OCI-LY1 (cell line): ENCODE data around the gene BLACAT1.

Source experiments
- H2AFZ ChIP-seq: fragments of 200-600 bp; sonication (generic), shearing (Covaris generic); 2 replicates; pipeline ENCODE4 v1.6.0; 2014; ENCODE audit warnings: antibody characterized with exemption, mild to moderate bottlenecking, low read length
- H3F3A ChIP-seq: fragments of 200-600 bp; sonication (generic), shearing (Covaris generic); 2 replicates; pipeline ENCODE4 v1.6.0; 2014; ENCODE audit warnings: mild to moderate bottlenecking, antibody characterized with exemption, low read length, moderate library complexity; ENCODE audit not compliant: insufficient read depth
- H3K27ac ChIP-seq: fragments of 200-600 bp; sonication (generic); 2 replicates; pipeline ENCODE4 v1.5.1; 2014; ENCODE audit warnings: low read length, mixed run types, mild to moderate bottlenecking, low read depth; ENCODE audit not compliant: poor library complexity, severe bottlenecking
- H3K27me3 ChIP-seq: fragments of 200-600 bp; sonication (generic); 2 replicates; pipeline ENCODE4 v1.6.0; 2014; ENCODE audit warnings: antibody characterized with exemption, mild to moderate bottlenecking, low read length, moderate library complexity; ENCODE audit not compliant: insufficient read depth
- H3K36me3 ChIP-seq: fragments of 200-600 bp; sonication (generic); 2 replicates; pipeline ENCODE4 v1.6.1; 2014; ENCODE audit warnings: mild to moderate bottlenecking, antibody characterized with exemption, low read length, moderate library complexity, mixed read lengths; ENCODE audit not compliant: insufficient read depth
- H3K4me1 ChIP-seq: fragments of 200-600 bp; sonication (generic); 2 replicates; pipeline ENCODE4 v1.5.1; 2014; ENCODE audit warnings: mild to moderate bottlenecking, low read length, moderate library complexity; ENCODE audit not compliant: insufficient read depth, severe bottlenecking
- H3K4me2 ChIP-seq: fragments of 200-600 bp; sonication (generic), shearing (Covaris generic); 2 replicates; pipeline ENCODE4 v1.6.1; 2014; ENCODE audit warnings: low read length
- H3K4me3 ChIP-seq: fragments of 200-600 bp; sonication (generic); 2 replicates; pipeline ENCODE4 v1.5.1; 2014; ENCODE audit warnings: low read length, low read depth, mild to moderate bottlenecking, mixed read lengths; ENCODE audit not compliant: poor library complexity, severe bottlenecking
- H3K79me2 ChIP-seq: fragments of 200-600 bp; shearing (Covaris generic); 2 replicates; pipeline ENCODE4 v1.6.1; 2016; ENCODE audit warnings: mixed run types, low read length, mixed read lengths; ENCODE audit not compliant: insufficient read depth
- H3K9ac ChIP-seq: fragments of 200-600 bp; sonication (generic), shearing (Covaris generic); 2 replicates; pipeline ENCODE4 v1.6.1; 2014; ENCODE audit warnings: mild to moderate bottlenecking, low read length, mixed read lengths
- H3K9me2 ChIP-seq: fragments of 200-600 bp; sonication (generic), shearing (Covaris generic); 2 replicates; pipeline ENCODE4 v1.6.1; 2014; ENCODE audit warnings: low read depth, mild to moderate bottlenecking, low read length, mixed read lengths
- H3K9me3 ChIP-seq: fragments of 200-600 bp; shearing (Covaris generic); 2 replicates; pipeline ENCODE4 v1.6.1; 2014; ENCODE audit warnings: low read length, mixed read lengths
- H4K20me1 ChIP-seq: fragments of 200-600 bp; sonication (generic), shearing (Covaris generic); 2 replicates; pipeline ENCODE4 v1.6.0; 2016; ENCODE audit warnings: mild to moderate bottlenecking, low read length; ENCODE audit not compliant: insufficient read depth
- EZH2 ChIP-seq: fragments of 200-600 bp; sonication (generic), shearing (Covaris generic); IDR thresholded peaks from 2 replicates; pipeline ENCODE4 v1.8.0; 2017; ENCODE audit warnings: borderline replicate concordance, mixed run types, mild to moderate bottlenecking, antibody characterized with exemption, low read length, moderate library complexity, mixed read lengths
- TF ChIP-seq, protein P1 (sequence below): fragments of 200-600 bp; sonication (generic), shearing (Covaris generic); IDR thresholded peaks from 2 replicates; pipeline ENCODE4 v1.5.1; 2017; ENCODE audit warnings: mild to moderate bottlenecking, antibody characterized with exemption, low read length, moderate library complexity, mixed read lengths

Gene BLACAT1

DNA sequence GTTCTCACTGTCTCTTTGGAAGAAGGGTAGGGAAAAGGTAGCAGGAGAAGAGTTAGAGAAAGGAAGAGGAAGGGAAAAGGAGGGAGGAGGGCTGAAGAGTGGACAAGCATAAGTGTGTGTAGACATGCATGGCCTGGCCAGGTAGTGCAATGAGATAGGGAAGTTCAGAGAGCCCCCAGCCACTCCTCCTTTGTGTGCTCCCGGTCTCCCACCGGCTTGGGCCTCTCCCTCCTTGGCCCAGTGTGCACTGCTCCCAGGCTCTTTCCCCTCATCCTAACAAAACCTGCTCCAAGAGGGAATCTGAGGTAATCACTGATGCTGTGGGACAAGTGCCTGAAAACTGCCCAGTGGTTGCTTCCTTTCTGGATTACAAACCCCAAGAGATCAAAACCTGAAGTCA lies 23.7 kb downstream of the BLACAT1 start:
- H3K27me3 ChIP-seq = no peaks in the 10 kb centered on the region

DNA sequence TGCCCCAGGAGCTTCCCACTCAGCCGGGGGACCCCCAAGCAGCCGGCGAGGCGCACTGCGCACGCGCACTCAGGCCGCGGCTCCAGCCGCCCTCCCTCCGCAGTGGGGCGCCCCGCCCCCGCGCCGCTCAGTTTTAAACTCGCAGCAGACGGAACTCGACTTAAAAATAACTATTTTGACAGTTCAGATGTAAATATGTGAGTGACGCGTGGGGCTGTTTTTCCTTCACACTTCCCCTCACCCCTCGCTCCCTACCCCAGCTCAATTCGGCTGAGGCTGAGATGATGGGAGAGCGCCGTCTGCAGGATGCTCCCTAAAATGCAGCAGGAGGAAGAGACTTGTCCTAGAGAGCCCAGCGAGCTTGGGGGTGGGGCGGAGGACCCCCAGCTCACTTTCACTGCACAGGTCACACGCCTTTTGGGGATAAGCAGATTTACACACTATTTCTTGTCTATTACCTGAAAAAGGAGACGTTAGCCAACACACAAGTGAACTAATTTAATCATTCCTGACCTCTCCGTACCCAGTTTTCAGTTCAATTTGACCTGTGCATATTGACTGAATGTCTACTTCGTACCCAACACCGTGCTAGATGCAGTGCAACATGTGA lies 25.0 kb downstream of the BLACAT1 start:
- no peak overlapping the region for H3K27ac ChIP-seq
- no peak overlapping the region; the same call in 1 of the 2 replicates for H3K9ac ChIP-seq
- H3F3A ChIP-seq = no peaks in the 10 kb centered on the region
- H3K9me2 ChIP-seq = no peaks in the 10 kb centered on the region
- H3K36me3 ChIP-seq = no peaks in the 10 kb centered on the region
- no peaks in the 10 kb centered on the region for H4K20me1 ChIP-seq
- H3K4me1 ChIP-seq = peaks cover 11% of the 10 kb centered on the region
- H3K27me3 ChIP-seq = no peaks in the 10 kb centered on the region; the same call in 1 of the 2 replicates
- no peak for TF ChIP-seq EZH2
- TF ChIP-seq, protein P1, sequence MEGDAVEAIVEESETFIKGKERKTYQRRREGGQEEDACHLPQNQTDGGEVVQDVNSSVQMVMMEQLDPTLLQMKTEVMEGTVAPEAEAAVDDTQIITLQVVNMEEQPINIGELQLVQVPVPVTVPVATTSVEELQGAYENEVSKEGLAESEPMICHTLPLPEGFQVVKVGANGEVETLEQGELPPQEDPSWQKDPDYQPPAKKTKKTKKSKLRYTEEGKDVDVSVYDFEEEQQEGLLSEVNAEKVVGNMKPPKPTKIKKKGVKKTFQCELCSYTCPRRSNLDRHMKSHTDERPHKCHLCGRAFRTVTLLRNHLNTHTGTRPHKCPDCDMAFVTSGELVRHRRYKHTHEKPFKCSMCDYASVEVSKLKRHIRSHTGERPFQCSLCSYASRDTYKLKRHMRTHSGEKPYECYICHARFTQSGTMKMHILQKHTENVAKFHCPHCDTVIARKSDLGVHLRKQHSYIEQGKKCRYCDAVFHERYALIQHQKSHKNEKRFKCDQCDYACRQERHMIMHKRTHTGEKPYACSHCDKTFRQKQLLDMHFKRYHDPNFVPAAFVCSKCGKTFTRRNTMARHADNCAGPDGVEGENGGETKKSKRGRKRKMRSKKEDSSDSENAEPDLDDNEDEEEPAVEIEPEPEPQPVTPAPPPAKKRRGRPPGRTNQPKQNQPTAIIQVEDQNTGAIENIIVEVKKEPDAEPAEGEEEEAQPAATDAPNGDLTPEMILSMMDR = peak; percentile 97
- no peaks in the 10 kb centered on the region for H3K79me2 ChIP-seq
- peak overlapping the region; percentile 55 for H3K4me2 ChIP-seq
- H3K4me3 ChIP-seq = peak overlapping the region; percentile 48
- H3K9me3 ChIP-seq = no peaks in the 10 kb centered on the region
- H2AFZ ChIP-seq = no peak overlapping the region

More for the DNA sequence above, 23.7 kb downstream of the BLACAT1 start:
- H3K4me2 ChIP-seq = no peak overlapping the region
- H3K9ac ChIP-seq = no peak overlapping the region
- H2AFZ ChIP-seq = no peak overlapping the region
- H3K79me2 ChIP-seq = no peaks in the 10 kb centered on the region
- H3K9me3 ChIP-seq = no peaks in the 10 kb centered on the region
- no peak overlapping the region for H3K27ac ChIP-seq
- H3K4me3 ChIP-seq = no peak overlapping the region
- H4K20me1 ChIP-seq = no peaks in the 10 kb centered on the region
- H3K36me3 ChIP-seq = no peaks in the 10 kb centered on the region
- H3K9me2 ChIP-seq = no peaks in the 10 kb centered on the region
- no peak for TF ChIP-seq EZH2
- TF ChIP-seq, protein P1 = no peak
- peaks cover 11% of the 10 kb centered on the region for H3K4me1 ChIP-seq
- no peaks in the 10 kb centered on the region for H3F3A ChIP-seq

DNA sequence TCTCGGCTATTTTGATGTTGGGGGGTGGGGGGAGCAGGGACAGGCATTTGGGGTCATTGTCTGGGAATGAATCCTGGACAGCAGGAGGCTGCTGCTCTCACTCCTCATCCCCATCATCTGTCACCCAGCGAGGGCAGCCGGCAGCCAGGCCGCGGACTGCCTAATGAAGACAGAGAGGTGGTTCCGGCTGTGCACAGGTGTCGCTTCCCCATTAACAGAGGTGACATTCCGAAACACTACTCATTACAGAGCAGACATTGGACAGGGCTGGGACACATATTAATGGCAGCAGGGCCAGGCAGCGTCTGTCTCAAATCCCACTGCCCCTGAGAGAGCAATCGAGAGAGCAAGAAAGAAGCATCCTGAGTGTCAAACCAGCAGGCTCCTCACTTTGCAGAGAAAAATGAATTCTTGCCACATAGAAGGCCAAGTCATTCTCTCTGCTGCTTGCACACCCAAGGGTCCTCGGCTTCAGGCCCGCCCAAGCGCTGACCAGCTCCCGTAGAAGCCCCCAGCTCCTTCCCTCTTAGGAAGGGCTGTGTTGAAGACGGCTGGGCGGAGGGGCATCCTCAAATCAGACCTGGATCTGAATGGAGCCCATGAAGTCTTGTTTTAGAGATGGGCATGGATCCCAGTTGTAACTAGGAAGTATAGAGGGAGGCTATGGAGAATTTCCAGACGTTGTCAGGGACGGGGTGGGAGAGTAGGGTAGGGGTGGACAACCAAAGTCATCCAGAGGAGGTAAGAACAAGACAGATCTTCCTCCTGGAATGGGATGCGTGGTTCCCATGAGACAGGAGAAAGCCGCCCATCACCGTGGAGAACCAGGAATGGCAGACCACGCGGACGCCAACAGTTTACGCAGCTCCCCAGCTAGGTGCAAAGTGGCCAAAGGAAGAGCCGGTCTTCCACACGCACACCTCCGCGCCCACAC lies 25.8 kb downstream of the BLACAT1 start:
- H2AFZ ChIP-seq = no peak overlapping the region
- H3K79me2 ChIP-seq = no peaks in the 10 kb centered on the region
- H3K9me3 ChIP-seq = no peaks in the 10 kb centered on the region
- H4K20me1 ChIP-seq = no peaks in the 10 kb centered on the region
- peak overlapping the region; percentile 48 for H3K4me3 ChIP-seq
- no peaks in the 10 kb centered on the region for H3F3A ChIP-seq
- H3K4me2 ChIP-seq = peak overlapping the region; percentile 55
- H3K36me3 ChIP-seq = no peaks in the 10 kb centered on the region
- no peak overlapping the region for H3K27ac ChIP-seq
- peaks cover 11% of the 10 kb centered on the region for H3K4me1 ChIP-seq
- H3K27me3 ChIP-seq = no peaks in the 10 kb centered on the region; the same call in 1 of the 2 replicates
- H3K9me2 ChIP-seq = no peaks in the 10 kb centered on the region
- H3K9ac ChIP-seq = no peak overlapping the region; the same call in 1 of the 2 replicates
- no peak for TF ChIP-seq EZH2
- TF ChIP-seq, protein P1 = no peak
